Astrocyte of the spinal cord (primary cell): ENCODE data around the gene MTA3.
"Not testable (repeated sequence)": the region's sequence is repeated elsewhere in the genome, so short reads cannot be mapped to it uniquely, and the experiment has no call there.

Source experiments
- DNase-seq: peaks from one replicate; pipeline ENCODE4 v3.0.0; 2011; ENCODE audit warnings: low read depth, low spot score
- H3K4me3 ChIP-seq: 2 replicates; pipeline ENCODE4 v1.5.1; 2011; ENCODE audit warnings: low read depth, mild to moderate bottlenecking, low read length, moderate library complexity
- in situ Hi-C: cut with HindIII; loops from 2 replicates; pipeline ENCODE4 v1.10.0; 2017; ENCODE audit warnings: low sequenced_read_pairs
- TF ChIP-seq, protein P1 (sequence below): IDR thresholded peaks from 2 replicates; pipeline ENCODE4 v1.5.1; 2012; ENCODE audit warnings: low read depth, mild to moderate bottlenecking, low read length, inconsistent platforms

The MTA3 gene

DNA sequence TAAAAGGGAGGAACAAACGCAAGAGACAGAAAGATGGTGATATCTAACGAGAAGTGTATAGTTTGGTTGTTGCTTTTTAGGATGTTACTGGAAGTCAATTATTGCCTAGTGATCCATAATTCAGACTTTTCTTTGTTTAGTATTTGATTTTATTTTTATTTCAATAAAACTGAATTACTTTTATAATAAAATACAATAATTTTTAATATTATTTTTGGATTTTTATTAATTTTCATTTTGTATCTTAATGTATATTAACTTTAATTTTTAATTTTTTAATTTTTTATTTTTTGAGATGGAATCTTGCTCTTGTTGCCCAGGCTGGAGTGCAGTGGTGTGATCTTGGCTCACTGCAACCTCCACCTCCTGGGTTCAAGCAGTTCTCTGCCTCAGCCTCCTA is 55.6 kb downstream of the MTA3 start:
- TF ChIP-seq, protein P1, sequence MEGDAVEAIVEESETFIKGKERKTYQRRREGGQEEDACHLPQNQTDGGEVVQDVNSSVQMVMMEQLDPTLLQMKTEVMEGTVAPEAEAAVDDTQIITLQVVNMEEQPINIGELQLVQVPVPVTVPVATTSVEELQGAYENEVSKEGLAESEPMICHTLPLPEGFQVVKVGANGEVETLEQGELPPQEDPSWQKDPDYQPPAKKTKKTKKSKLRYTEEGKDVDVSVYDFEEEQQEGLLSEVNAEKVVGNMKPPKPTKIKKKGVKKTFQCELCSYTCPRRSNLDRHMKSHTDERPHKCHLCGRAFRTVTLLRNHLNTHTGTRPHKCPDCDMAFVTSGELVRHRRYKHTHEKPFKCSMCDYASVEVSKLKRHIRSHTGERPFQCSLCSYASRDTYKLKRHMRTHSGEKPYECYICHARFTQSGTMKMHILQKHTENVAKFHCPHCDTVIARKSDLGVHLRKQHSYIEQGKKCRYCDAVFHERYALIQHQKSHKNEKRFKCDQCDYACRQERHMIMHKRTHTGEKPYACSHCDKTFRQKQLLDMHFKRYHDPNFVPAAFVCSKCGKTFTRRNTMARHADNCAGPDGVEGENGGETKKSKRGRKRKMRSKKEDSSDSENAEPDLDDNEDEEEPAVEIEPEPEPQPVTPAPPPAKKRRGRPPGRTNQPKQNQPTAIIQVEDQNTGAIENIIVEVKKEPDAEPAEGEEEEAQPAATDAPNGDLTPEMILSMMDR = no peak
- no peak for DNase-seq
- no peak overlapping the region for H3K4me3 ChIP-seq
- in situ Hi-C loops = no loop called here

GRCh38 chr2:42628024-42628423 is 59.6 kb downstream of the MTA3 start:
- H3K4me3 ChIP-seq, in situ Hi-C loops, DNase-seq: not testable (repeated sequence)

DNA sequence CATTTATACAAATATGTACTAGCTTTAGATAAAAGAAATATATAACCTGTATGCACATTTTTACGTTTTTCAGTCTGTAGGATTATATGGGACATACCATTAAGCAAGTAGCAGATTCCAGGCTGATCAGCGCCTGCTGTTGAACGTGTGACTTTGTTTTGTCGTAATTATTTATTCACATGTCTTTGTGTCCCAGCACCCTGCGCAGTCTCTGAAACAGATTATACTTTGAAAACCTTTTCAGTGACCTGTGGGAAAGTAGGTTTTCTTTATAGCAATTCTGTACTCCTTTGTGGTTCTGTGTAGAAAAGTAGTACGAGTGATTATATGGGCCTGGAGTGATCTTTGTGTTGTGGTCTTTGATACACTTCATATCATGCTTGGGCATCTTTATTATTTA is 68.5 kb downstream of the MTA3 start:
- in situ Hi-C loops = no loop called here
- no peak overlapping the region for H3K4me3 ChIP-seq

GRCh38 chr2:42638080-42638784 is 69.8 kb downstream of the MTA3 start:
- TF ChIP-seq, protein P1 = no peak
- DNase-seq = no peak
- in situ Hi-C loops = no loop called here
- H3K4me3 ChIP-seq = no peak overlapping the region

More for the DNA sequence above, 68.5 kb downstream of the MTA3 start:
- no peak for DNase-seq
- TF ChIP-seq, protein P1 = no peak

GRCh38 chr2:42639340-42640077 is 71.1 kb downstream of the MTA3 start:
- in situ Hi-C loops = no loop called here
- H3K4me3 ChIP-seq = no peak overlapping the region

GRCh38 chr2:42640261-42640660 is 71.8 kb downstream of the MTA3 start:
- no peak for DNase-seq
- in situ Hi-C loops = no loop called here
- TF ChIP-seq, protein P1 = no peak
- H3K4me3 ChIP-seq = no peak overlapping the region

More at GRCh38 chr2:42639340-42640077, 71.1 kb downstream of the MTA3 start:
- TF ChIP-seq, protein P1 = no peak
- no peak for DNase-seq

DNA sequence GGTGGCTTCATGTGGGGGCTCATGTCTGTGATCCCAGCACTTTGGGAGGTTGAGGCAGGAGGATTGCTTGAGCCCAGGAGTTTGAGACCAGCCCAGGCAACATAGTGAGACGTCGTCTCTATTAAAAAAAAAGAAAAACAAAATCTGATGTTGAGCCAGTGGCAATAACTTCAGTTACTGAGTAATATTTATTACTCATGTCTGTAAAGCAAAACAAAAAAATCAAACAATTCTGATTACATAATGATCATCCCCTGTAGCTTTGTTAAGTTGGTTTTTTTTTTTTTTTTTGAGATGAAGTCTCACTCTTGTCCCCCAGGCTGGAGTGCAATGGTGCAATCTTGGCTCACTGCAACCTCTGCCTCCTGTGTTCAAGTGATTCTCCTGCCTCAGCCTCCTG is 73.9 kb downstream of the MTA3 start:
- DNase-seq, H3K4me3 ChIP-seq, in situ Hi-C loops: not testable (repeated sequence)
